Activated CD8-positive, alpha-beta memory T cell treated with anti-CD3 and anti-CD28 coated beads for 1 hour (primary cell): ENCODE data around the gene VSNL1.

ENCODE experiments used
- DNase-seq, 2 donors: peaks; one replicate each; pipeline ENCODE4 v3.0.0-alpha.2; 2020; ENCODE audit warnings: low read depth in 1 of 2; ENCODE audit errors: extremely low read depth in 1 of 2

VSNL1 gene

DNA sequence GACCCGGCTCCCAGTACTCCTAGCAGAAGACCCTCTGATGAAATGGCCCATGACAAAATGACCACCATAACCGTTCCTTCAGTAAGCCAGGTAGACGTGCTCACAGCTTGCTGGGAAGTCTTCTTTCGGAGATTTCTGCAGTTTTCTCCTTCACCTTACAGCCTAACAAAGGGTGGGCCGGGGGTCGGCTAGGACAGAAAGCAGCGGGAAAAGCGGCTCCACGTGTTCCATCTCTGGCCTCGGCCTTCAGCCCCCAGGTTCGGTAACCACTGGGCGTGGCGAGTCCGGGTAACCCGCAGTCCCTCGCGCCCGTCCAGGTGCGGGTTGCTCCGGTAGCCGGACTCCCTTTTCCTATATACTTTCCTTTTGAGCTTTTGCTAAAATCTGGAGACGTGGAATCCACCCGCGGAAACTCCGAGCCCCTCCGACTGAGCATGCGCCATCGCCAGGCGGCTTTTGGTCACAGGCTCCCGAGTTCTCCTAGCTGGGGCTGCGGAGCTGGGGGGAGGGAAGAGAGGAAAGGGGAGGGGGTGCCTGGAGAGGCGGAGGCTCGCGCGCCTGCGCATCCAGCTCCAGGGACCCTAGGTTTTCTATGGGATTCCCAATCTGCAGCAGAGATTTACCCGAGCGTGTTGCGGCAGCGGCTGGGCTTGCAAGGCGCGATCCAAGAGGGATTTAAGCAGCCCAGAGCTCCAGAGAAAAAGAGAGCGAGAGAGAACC is at the start of gene VSNL1:
VSNL1 (plus strand) TSS at position 604 of the 720 bp plus-strand sequence. CDS start 51,379 bp downstream, outside the sequence.
- DNase-seq = no peak

DNA sequence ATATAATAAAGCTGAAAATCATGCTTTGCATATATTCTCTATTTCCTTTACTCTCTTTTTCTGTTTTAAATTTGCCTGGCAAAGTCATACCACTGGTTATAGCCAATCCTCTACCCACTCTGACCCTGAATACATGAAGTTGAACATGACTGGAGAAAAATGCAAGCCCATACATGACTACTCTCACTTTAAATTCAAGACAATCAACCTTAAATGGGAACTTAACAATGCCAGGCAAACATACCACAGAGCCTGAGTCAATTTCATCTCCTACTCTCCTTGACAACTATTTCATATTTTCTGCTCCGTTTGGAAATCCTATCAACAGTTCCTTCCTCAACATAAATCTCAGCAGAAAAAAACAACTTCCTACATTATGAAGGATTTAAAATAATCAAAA is 44.9 kb upstream of the VSNL1 start:
- no peak for DNase-seq

DNA sequence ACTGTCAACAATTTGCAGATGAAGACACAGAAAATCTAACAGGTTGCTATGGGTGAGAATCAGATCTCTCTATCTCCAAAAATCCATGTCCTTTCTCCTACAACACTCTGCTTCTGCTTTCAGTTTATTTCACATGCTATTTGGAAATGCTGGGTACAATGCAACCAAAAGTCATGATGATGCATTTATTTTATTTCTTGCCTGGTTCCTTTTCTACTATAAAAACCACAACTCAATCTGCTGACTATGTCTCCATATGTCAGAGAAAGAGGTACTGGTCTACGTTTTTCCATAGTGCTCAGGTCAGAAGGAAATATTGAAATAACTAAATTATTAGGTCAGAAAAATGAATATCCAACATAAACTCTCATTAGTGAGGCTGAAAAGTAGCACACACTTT is 42.8 kb upstream of the VSNL1 start:
- DNase-seq = no peak

DNA sequence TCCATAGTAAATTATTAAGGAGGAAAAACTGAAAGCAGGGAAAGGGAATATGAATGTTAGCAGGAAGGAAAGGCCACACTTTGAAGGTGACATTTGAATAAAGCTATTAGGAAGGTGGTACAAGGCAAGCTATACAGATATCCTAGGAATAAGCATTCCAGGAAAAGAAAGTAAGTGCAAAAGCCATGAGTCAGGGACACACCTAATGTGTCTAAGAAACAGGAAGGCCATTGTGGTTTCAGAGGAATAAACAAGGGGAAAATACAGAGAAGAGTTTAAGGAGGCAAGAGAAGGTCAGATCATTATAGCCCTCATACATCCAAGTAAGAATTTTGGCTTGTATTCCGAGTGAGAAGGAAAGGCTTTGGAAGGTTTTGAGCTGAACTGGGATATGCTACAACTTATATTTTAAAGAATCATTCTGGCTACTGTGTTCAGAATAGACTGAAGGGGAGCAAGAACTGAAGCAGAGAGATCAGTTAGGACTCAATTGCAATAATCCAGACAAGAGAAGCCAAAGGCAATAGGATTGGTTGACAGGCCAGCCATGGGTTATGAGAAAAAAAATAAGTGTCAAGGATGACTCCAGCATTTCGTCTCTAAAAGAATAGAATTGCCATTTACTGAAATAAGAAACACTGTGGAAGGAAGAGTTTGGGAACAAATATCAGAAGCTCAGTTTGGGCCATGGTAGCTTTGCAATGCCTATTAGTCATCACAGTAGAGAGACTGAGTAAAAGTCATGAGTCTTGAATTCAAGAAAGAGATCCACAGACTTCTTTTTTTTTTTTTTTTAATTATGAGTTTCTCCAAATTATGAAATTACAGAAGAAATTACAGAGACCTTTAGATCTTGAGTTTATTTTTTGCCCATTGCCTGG is 33.5 kb upstream of the VSNL1 start:
- no peak for DNase-seq

DNA sequence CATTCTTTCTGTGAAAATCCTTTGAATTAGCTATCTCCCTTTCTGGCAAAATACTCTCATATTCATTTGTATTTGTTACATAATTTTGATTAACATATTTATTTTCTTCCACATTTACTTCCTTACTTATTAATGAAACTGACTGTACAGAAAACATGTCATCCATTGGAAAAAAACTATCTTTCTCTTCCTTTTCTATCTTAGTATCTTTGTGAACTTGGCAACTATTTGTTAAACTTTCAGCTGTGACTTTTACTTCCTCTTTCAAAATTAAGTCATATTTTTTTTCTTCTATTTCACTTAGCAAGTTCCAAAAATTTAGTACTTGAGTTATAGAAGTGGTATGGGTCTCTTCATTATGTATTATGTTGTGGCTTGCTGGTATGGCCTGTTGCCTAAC is 24.8 kb upstream of the VSNL1 start:
- DNase-seq = no peak

DNA sequence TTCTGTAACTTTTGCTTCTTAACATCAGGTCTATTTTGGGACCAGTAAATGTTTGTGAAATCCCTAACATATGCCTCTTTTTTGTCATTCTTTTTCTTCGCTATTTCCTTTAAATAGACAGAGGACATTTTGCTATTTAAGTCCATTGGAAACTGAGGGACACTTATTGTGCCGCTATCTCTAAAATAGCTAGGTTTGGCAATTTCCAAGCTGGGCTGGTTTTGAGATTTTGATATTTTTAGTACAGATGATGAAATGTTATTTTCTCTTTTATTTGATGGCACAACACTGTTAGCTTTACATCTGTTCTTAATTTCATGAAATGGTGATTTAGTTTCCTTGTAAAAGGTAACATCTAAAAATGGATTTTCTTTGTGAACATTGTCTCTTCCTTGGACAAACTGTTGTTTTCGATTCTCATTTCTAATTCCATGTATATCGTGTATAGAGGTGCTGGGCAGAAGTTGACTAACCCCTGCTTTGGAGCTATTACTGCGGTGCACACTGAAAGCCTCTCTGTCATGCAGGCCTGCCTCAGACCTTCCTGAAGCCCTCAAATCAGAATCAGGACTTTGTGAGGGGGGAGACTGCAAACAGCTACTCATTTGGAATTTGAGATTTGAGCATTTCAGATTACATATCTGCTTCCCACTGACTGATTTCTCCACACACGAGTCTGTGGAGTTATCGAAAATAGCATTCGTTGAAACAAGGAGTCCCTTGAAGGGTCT is 22.9 kb upstream of the VSNL1 start:
- no peak for DNase-seq

DNA sequence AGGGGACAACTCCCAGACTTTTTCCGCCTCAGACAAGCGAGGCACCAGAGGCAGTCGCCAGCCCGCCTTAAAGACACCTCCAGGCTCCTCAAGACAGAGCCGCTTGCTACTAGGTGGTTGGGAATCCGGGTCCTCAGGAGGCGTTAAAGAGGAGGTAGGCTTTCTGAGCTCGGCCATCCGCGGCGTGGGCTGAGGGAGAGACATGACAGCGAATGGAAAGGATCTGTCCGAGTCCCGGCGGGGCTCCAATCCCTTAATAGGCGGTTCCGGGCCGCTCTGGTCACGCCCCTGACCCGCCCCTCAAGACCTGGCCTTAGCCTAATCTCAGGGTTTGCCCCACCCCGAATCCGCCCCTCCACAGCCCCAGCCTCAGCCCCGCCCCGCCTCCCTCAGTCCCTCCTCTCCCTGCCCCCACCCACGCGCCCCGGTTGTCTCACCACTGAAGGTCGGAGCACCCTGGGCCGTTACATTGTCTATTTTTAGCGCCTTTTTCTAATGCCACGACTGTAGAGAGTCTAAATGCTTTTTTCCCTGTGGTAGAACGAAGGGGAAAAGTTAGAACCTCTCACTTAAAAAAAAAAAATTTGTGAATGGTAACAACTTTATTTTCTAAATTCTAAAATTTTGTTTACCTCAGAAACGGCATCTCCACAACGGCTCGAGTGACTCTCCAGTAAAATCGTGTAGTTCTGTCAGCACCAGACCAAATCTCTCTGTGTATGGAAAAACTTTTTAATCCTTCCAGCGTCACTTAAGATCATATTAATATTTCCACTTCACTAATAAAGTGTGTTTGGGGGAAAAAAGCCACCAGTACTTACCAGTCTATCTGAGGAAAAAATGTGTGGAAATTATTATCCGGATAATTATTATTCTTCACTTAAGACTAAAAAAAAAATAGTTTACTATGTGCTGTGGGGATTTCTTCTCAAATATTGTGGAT is 22.0 kb upstream of the VSNL1 start, which contains the start of gene RAD51AP2:
RAD51AP2 (minus strand) TSS at position 229 of the 943 bp plus-strand sequence; CDS start at position 204, 25 bp downstream.
- no peak for DNase-seq

DNA sequence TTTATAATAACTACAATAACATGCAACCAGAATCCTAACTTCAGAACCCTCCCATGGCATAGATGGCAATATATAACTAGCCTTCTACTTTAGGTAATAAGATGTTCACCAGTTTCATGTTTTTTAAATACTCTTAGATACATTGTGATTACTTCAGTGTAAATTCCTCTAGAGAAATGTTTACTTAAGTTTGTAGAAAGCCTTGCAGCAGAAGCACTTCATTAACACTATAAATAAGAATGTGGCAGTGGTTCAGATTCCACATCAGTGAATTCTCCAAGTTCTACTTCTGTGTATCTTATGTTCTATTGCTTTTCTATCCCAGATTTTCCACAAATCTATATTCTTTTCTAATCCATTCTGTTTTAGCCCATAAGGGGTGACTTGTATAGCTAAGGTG is 21.0 kb upstream of the VSNL1 start:
- no peak for DNase-seq

DNA sequence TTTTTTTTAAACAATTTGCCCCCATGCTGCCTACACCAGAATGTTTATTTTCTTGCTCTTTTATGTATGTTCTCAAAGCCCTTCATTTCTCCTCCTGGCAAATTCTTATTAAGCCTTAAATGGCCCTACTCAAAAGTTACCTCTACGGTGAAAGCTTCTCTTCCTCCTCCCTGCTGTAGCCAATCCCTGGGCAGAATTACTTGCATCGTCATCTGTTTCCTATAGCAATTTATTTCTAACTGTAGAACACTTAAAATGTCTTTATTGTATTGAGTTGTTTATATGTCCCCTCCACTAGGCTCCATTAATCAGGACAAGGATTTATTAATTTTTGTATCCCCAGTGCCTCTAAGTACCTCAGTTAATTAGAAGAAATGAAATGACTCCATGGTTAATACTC is 19.7 kb upstream of the VSNL1 start:
- no peak for DNase-seq

DNA sequence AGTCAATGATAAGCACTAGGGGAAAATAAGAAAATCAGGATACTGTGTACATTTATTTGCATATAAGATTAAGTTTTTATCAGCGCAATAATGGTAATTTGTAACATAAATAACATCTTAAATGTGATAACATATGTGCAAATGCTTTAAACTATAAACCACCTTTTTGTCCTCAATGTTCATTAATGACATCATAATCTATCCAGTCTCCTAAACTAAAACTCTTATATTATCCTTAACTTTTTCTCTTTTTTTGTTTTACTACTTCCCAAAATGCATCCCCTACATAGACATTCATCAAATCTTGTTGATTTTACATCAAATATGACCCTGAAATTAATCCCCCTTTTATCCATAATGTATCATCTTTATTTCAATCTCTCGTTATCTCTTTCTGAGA is 18.9 kb upstream of the VSNL1 start:
- no peak for DNase-seq

DNA sequence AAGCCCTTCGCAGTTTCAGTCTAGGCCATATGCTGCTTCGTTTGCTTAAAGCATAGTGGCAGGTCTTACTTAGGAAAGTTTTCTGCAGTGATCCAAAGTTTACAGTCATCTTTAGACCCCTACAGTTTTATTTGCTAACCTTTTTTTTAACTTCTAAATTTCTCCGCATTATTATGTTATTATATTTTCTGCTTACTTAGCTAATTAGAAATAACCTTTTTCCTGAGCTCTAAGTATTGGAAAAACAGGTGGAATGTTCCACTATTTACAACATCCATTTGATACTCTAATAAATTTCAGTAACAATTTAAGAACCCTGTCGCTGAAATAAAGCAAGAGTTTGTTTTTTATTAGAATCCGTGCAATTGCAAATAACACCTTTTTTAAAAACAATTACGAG is 18.2 kb upstream of the VSNL1 start:
- no peak for DNase-seq

DNA sequence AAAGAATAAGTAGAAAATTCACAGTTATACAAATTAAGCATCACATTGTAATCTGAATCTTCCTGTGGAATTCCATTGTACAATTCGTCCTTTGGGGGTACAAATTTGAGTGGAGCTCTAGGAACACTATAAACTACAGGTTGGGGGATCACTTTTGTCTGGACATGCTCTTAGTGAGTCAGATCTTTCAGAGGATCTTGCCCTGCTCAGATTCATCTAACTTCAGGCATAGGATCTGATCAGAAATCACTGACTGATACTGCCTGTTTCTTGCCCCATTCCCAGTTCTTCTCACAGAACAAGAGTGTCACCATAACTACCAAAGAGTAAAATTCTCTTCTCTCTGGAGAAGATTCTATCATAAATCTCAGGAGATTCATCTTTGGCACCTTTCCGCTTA is 10.7 kb upstream of the VSNL1 start:
- no peak for DNase-seq

DNA sequence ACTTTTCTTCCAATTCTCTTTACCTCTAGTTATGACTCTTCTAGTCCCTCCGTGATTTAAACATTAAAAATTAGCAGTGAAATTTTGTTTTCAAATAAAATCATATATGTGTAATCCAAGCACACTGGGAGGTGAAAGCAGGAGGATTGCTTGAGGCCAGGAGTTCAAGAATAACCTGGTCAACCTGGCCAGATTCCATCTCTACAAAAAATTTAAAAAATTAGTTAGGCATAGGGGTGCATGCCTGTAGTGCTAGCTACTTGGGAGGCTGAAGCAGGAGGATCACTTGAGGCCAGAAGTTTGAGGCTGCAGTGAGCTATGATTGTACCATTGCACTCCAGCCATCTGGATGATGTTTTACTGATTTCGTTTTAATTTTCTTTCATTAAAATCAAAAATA is 7.0 kb upstream of the VSNL1 start:
- no peak for DNase-seq

DNA sequence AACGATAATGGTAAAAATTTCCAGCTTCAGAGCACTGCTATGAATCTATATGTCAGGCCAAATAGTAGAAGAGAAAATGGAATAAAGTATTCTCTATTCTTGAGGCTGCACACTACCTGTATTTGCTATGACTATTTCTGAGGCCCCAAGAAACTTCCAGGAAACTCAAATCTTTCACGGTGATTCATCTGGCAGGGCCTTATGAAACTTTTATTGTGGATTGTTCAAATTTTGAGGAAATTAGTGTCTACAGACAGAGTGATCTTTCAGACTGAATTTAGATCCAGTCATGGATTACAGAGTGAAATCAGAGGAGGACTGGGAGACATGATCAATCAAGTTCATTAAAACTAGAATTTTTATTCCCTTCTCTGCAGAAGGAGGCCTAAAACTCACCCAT is 4.1 kb upstream of the VSNL1 start:
- no peak for DNase-seq

DNA sequence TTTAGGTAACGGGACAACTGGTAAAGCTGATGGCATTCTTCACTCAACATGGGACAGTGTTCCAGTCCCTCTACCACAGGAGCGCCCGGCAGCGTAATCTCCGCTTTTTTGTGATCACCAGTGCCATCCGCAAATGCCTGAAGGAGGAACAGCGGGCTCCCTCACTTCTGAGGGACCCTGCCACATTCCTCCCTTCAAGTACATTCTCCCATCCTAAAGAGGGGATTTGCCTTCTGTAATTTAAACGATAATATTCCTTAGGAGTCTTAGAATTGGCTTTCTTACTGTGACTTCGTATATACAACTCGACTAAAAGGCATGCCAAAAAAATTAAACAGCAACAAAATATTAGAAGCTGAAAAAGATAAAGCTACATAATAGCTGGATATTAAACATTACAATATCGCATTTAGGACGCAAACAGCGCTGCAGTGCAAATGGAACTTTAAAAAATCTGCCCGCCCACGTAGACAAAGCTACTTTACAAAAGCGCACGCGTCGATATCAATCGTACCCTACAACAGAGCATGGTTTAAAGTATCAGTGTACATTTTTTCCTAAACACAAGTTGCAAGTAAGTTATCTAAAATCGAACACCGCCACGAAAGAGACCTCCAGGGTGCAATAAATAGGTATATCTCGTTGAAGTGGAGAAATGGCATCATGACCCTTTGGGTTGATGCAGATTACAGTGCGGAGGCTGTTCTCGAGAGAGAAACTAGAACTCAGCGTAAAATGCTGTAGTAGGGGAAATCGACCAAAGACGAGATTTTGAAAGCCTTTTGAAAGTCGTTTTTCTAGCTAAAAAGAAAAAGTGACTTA is 2.3 kb upstream of the VSNL1 start:
- DNase-seq = no peak

DNA sequence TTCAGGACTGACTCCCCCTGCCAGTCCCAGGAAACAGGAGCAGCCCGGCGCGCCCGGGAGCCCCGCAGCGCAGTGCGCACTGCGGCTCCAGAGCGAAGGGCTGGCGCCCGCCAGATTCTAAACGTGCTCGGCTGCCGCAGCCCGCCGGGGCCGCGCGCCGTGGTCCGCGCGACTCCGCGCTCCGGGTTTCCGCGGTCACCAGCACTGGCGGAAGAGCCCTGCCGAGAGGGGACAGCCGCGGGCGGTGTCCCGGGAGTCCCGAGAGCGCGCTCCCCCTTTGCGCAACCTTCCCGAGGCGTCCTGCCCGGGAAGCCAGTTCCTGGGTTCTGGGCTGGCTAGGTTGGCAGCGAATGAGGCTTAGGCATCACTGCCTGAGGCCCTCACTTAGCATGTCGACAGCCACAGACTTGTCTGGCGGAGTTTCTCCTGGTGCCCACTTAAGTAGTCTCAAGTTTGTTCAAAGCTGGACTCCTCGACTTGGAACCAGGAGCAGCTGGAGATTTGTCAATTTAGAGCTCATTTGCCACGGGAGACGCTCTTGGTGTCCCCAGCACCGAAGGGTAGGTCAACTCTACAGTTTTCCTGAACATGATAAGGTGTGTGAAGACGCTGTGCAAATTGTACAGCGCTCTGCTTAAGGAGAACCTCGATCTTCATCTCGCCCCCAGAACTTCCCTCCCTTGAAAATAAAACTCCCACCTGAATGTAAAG is 1.5 kb upstream of the VSNL1 start:
- no peak for DNase-seq

DNA sequence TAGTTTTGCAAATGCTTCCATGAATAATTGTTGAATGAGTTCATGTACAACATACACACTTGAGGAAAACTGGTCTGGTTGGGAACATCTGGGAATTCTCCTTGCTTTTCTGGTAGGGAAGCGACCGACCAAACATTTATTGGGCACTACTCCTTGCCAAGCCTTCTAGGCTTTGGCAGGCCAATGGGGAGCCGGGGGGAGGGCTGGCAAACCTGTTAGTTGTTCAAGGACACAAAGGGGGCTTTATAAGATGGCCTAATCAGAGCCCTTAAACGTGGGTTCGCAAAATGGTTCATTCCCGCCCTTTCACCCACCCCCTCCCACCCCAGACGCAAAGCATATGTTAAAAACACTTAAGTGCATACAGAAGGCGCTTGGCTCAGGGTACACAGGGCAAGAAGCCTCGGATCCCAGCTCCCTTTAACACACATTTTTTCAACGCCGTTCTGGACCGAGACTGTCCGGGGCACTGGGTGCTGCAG is 844 bp upstream of the VSNL1 start:
- DNase-seq = no peak

DNA sequence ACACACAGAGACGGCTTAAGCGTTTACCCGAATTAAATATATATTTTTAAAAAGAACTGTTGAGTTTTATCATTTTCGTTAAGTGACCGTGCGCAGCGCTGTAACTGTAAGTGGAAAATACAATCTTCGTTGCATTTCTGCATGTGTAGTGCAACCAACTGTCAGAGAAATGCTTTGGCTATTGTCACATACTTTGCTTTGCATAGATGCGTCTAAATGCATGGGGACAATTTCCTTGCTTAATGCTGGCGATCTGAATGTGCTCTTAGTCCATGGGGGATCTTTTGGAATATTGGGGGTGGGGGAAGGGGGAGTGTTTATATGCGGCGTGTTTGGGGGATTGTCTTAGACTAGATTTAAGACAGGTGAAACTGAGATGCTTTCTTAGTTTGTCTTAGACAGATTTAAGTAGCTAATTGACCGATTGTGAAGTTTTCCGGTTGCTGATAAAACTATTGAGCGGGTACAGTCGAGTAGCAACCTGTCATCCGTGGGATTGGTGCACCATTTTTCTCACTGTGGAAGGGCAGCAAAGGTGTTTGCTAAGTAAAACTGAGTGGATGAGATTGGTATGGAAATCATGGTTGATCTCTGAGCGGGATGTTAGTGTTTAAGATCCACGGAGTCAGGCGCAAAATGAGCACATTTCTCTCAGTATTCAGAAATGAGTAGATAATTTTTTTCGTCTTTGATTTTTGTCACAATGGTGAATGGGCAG is 476 bp downstream of the VSNL1 start:
- no peak for DNase-seq
